ENCODE results near the gene CDH23.

GRCh38 chr10:71600849-71601248, 204.1 kb downstream of the CDH23 start:
- TF ChIP-seq CTCF (IDR thresholded peaks at IDR 0.05; ENCODE audit: poor library complexity, severe bottlenecking) (no peak), TAF1 (IDR thresholded peaks at IDR 0.05; ENCODE audit: low read depth) (no peak)
- TF ChIP-seq, protein P1, sequence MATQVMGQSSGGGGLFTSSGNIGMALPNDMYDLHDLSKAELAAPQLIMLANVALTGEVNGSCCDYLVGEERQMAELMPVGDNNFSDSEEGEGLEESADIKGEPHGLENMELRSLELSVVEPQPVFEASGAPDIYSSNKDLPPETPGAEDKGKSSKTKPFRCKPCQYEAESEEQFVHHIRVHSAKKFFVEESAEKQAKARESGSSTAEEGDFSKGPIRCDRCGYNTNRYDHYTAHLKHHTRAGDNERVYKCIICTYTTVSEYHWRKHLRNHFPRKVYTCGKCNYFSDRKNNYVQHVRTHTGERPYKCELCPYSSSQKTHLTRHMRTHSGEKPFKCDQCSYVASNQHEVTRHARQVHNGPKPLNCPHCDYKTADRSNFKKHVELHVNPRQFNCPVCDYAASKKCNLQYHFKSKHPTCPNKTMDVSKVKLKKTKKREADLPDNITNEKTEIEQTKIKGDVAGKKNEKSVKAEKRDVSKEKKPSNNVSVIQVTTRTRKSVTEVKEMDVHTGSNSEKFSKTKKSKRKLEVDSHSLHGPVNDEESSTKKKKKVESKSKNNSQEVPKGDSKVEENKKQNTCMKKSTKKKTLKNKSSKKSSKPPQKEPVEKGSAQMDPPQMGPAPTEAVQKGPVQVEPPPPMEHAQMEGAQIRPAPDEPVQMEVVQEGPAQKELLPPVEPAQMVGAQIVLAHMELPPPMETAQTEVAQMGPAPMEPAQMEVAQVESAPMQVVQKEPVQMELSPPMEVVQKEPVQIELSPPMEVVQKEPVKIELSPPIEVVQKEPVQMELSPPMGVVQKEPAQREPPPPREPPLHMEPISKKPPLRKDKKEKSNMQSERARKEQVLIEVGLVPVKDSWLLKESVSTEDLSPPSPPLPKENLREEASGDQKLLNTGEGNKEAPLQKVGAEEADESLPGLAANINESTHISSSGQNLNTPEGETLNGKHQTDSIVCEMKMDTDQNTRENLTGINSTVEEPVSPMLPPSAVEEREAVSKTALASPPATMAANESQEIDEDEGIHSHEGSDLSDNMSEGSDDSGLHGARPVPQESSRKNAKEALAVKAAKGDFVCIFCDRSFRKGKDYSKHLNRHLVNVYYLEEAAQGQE (IDR thresholded peaks at IDR 0.05; ENCODE audit: borderline replicate concordance): no peak

Data from neural cell (in vitro differentiated cells).